AG04450 (cell line): ENCODE results near the gene INCENP. TPM values are rescaled to one million over a fixed set of nuclear protein-coding genes. Genes with fewer than 3 reads are reported as not detected.

Source experiments
- CTCF ChIA-PET: fragments of 300-600, 350-600 bp; formaldehyde crosslinking; extraction: SDS; loops from one replicate; lab custom pipeline; 2022; ENCODE audit warnings: antibody characterized with exemption, inconsistent platforms; lab: Charles Lee
- POLR2A ChIA-PET: fragments of 350-600 bp; formaldehyde crosslinking; extraction: SDS; loops from one replicate; lab custom pipeline; 2021; ENCODE audit warnings: antibody characterized with exemption, inconsistent platforms; lab: Yijun Ruan, JAX
- DNase-seq: peaks from one replicate; pipeline ENCODE4 v3.0.0-alpha.2; 2011; ENCODE audit warnings: low read depth, low spot score
- H3K27ac ChIP-seq: one replicate; pipeline ENCODE4 v1.5.1; 2012; ENCODE audit warnings: low read depth, low read length, control low read depth
- H3K27me3 ChIP-seq: one replicate; pipeline ENCODE4 v1.6.0; 2012; ENCODE audit warnings: low read length; ENCODE audit not compliant: control insufficient read depth, insufficient read depth
- H3K4me3 ChIP-seq: 2 replicates; pipeline ENCODE4 v1.5.1; 2011; ENCODE audit warnings: mild to moderate bottlenecking, low read depth, low read length, control low read depth
- H3K9me3 ChIP-seq: 2 replicates; pipeline ENCODE4 v1.5.1; 2012; ENCODE audit warnings: low read length; ENCODE audit not compliant: control insufficient read depth, insufficient read depth
- polyA plus RNA-seq: library from polyadenylated mRNA; depleted of rRNA; stranded (reverse); fragments of >200 nt; gene quantifications from 2 replicates; pipeline ENCODE4 v1.2.3, GENCODE V29; 2011; rRNA removed
- TF ChIP-seq, protein P1 (sequence below): IDR thresholded peaks from 2 replicates; pipeline ENCODE4 v1.5.1; 2011; ENCODE audit warnings: low read depth, low read length, control low read depth, inconsistent platforms

The INCENP gene
- polyA plus RNA-seq, 1 experiment: 6.4 TPM

DNA sequence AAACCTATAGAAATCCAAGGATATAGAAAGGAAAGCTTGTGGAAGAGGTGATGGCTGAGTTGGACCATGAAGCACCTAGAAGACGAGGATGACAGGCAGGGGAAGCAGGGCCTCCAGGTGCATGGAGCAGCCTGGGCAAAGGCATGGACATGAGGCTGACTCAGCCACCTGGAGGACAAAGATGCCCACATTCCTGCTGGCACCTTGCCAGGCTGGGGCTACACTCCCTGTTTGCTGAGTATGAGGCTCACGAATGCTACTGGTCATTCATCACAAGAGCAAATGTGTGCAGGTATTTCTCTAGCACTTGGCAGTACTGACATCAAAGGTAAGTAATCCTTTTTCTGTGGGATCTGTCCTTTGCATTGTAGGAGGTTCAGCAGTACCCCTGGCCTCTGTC, 77.6 kb downstream of the INCENP start:
- Histone ChIP-seq H3K27ac (no peak overlapping the region), H3K4me3 (no peak overlapping the region), H3K27me3 (peaks cover 2% of the 10 kb centered on the region), H3K9me3 (no peaks in the 10 kb centered on the region)
- TF ChIP-seq, protein P1, sequence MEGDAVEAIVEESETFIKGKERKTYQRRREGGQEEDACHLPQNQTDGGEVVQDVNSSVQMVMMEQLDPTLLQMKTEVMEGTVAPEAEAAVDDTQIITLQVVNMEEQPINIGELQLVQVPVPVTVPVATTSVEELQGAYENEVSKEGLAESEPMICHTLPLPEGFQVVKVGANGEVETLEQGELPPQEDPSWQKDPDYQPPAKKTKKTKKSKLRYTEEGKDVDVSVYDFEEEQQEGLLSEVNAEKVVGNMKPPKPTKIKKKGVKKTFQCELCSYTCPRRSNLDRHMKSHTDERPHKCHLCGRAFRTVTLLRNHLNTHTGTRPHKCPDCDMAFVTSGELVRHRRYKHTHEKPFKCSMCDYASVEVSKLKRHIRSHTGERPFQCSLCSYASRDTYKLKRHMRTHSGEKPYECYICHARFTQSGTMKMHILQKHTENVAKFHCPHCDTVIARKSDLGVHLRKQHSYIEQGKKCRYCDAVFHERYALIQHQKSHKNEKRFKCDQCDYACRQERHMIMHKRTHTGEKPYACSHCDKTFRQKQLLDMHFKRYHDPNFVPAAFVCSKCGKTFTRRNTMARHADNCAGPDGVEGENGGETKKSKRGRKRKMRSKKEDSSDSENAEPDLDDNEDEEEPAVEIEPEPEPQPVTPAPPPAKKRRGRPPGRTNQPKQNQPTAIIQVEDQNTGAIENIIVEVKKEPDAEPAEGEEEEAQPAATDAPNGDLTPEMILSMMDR: no peak
- no peak for DNase-seq
- CTCF ChIA-PET: no interaction called here
- POLR2A ChIA-PET: no interaction called here

Other genes starting within 250 kb of the INCENP start
- gene FADS3, start 232.5 kb upstream of the INCENP start, polyA plus RNA-seq: 38.9 and 52.9 TPM in 2 replicates
- 2.7 and 3.6 TPM in 2 replicates for gene RAB3IL1, start 206.4 kb upstream of the INCENP start, polyA plus RNA-seq
- 2.6 TPM in 2 replicates for gene BEST1, start 173.7 kb upstream of the INCENP start, polyA plus RNA-seq
- 3,294 and 4,220 TPM in 2 replicates for gene FTH1, start 156.4 kb upstream of the INCENP start, polyA plus RNA-seq
- not detected in 2 replicates for gene SCGB1D1, start 66.2 kb downstream of the INCENP start, polyA plus RNA-seq
- not detected in 2 replicates for gene SCGB2A1, start 84.7 kb downstream of the INCENP start, polyA plus RNA-seq
- not detected in 2 replicates for gene SCGB1D2, start 118.2 kb downstream of the INCENP start, polyA plus RNA-seq
- not detected in 2 replicates for gene SCGB2A2, start 146.1 kb downstream of the INCENP start, polyA plus RNA-seq
- gene SCGB1D4, start 175.1 kb downstream of the INCENP start, polyA plus RNA-seq: not detected in 2 replicates
- gene ASRGL1, start 213.4 kb downstream of the INCENP start, polyA plus RNA-seq: 0.48 and 0.61 TPM in 2 replicates